Non-pigmented ciliary epithelial cell (primary cell): Measurements from ENCODE around the gene TTPAL.
A peak's percentile ranks its signal among the peaks of the same experiment; 100 is the strongest.

ENCODE experiments used
- DNase-seq: peaks from one replicate; pipeline ENCODE4 v3.0.0-alpha.2; 2010; ENCODE audit warnings: low read depth

The TTPAL gene

GRCh38 chr20:44475694-44476560 is at the start of gene TTPAL:
Gene TTPAL (plus strand): TSS chr20:44475874. CDS start chr20:44480000, 4,126 bp downstream.
- peak; percentile 30 for DNase-seq

GRCh38 chr20:44425923-44426322 is 49.8 kb upstream of the TTPAL start:
- DNase-seq: no peak

- no peak for DNase-seq
Observed at GRCh38 chr20:44426879-44427790, 48.5 kb upstream of the TTPAL start.

GRCh38 chr20:44427804-44428173 is 47.9 kb upstream of the TTPAL start:
- DNase-seq: no peak

- no peak for DNase-seq
Observed at GRCh38 chr20:44428174-44429016, 47.3 kb upstream of the TTPAL start.

GRCh38 chr20:44429017-44429339 is 46.7 kb upstream of the TTPAL start:
- DNase-seq: no peak

- no peak for DNase-seq
Observed at GRCh38 chr20:44429419-44430269, 46.0 kb upstream of the TTPAL start.

GRCh38 chr20:44430270-44431065 is 45.2 kb upstream of the TTPAL start:
- no peak for DNase-seq

- no peak for DNase-seq
Observed at GRCh38 chr20:44431118-44431501, 44.6 kb upstream of the TTPAL start.

GRCh38 chr20:44431502-44432234 is 44.0 kb upstream of the TTPAL start:
- no peak for DNase-seq

GRCh38 chr20:44432618-44433577 is 42.8 kb upstream of the TTPAL start:
- DNase-seq: no peak

- DNase-seq: no peak
Observed at GRCh38 chr20:44433751-44434538, 41.7 kb upstream of the TTPAL start.

- DNase-seq: no peak
Observed at GRCh38 chr20:44435630-44436335, 39.9 kb upstream of the TTPAL start.

- no peak for DNase-seq
Observed at GRCh38 chr20:44436393-44436792, 39.3 kb upstream of the TTPAL start.

- no peak for DNase-seq
Observed at GRCh38 chr20:44437497-44437896, 38.2 kb upstream of the TTPAL start.

- DNase-seq: no peak
Observed at GRCh38 chr20:44438782-44439181, 36.9 kb upstream of the TTPAL start.

GRCh38 chr20:44439318-44439717 is 36.4 kb upstream of the TTPAL start:
- DNase-seq: no peak
